Stimulated activated CD8-positive, alpha-beta memory T cell treated with anti-CD3 and anti-CD28 coated beads, Interleukin-4, amount 100 ng/mL, for 1 hour (primary cell): Measurements from ENCODE around the gene PCDH18.
"Not testable (repeated sequence)": the region's sequence is repeated elsewhere in the genome, so short reads cannot be mapped to it uniquely, and the experiment has no call there.

Experiments used
- DNase-seq, 2 donors: peaks; one replicate each; pipeline ENCODE4 v3.0.0-alpha.2; 2020; ENCODE audit warnings: low read depth in 2 of 2, low spot score in 1 of 2

The PCDH18 gene

GRCh38 chr4:137531168-137531985 lies 917 bp downstream of the PCDH18 start:
- DNase-seq = no peak

GRCh38 chr4:137530176-137530575 lies 2.1 kb downstream of the PCDH18 start:
- DNase-seq = no peak

GRCh38 chr4:137529432-137529831 lies 2.9 kb downstream of the PCDH18 start:
- DNase-seq = no peak

- no peak for DNase-seq
Observed at GRCh38 chr4:137528673-137529072, 3.6 kb downstream of the PCDH18 start.

- DNase-seq = no peak
Observed at GRCh38 chr4:137526681-137527080, 5.6 kb downstream of the PCDH18 start.

- no peak for DNase-seq
Observed at GRCh38 chr4:137524725-137525369, 7.4 kb downstream of the PCDH18 start.

GRCh38 chr4:137523329-137523728 lies 9.0 kb downstream of the PCDH18 start:
- no peak for DNase-seq

GRCh38 chr4:137521053-137521452 lies 11.2 kb downstream of the PCDH18 start:
- DNase-seq = no peak

GRCh38 chr4:137519406-137519805 lies 12.9 kb downstream of the PCDH18 start:
- DNase-seq = no peak

- DNase-seq = not testable (repeated sequence)
Observed at GRCh38 chr4:137517323-137517722, 15.0 kb downstream of the PCDH18 start.

GRCh38 chr4:137514406-137515111 lies 17.7 kb downstream of the PCDH18 start:
- DNase-seq = no peak

- DNase-seq = no peak
Observed at GRCh38 chr4:137510557-137511265, 21.6 kb downstream of the PCDH18 start.

- no peak for DNase-seq
Observed at GRCh38 chr4:137509855-137510282, 22.4 kb downstream of the PCDH18 start.

GRCh38 chr4:137502339-137503129 lies 29.8 kb downstream of the PCDH18 start:
- no peak for DNase-seq

- not testable (repeated sequence) for DNase-seq
Observed at GRCh38 chr4:137496267-137496666, 36.0 kb downstream of the PCDH18 start.

GRCh38 chr4:137495578-137495977 lies 36.7 kb downstream of the PCDH18 start:
- DNase-seq = no peak

GRCh38 chr4:137483313-137483959 lies 48.9 kb downstream of the PCDH18 start:
- not testable (repeated sequence) for DNase-seq

GRCh38 chr4:137479657-137480056 lies 52.6 kb downstream of the PCDH18 start:
- DNase-seq = not testable (repeated sequence)

GRCh38 chr4:137476345-137476744 lies 55.9 kb downstream of the PCDH18 start:
- DNase-seq = no peak

- DNase-seq = no peak
Observed at GRCh38 chr4:137474711-137475301, 57.5 kb downstream of the PCDH18 start.
